ENCODE data around the gene PCSK9.
"Not testable (repeated sequence)": the region's sequence is repeated elsewhere in the genome, so short reads cannot be mapped to it uniquely, and the experiment has no call there.

Gene PCSK9

GRCh38 chr1:55081188-55081904, 42.0 kb downstream of the PCSK9 start:
- DNase-seq (ENCODE audit: low spot score), result no peak

GRCh38 chr1:55081905-55082296, 42.6 kb downstream of the PCSK9 start:
- DNase-seq (ENCODE audit: low spot score), result no peak

GRCh38 chr1:55084257-55084656, 44.9 kb downstream of the PCSK9 start:
- DNase-seq (ENCODE audit: low spot score), result no peak

- DNase-seq (ENCODE audit: low spot score), result no peak
These were observed 48.1 kb downstream of the PCSK9 start for GRCh38 chr1:55087439-55087838.

GRCh38 chr1:55088413-55088812, 49.1 kb downstream of the PCSK9 start:
- no peak for DNase-seq (ENCODE audit: low spot score)

GRCh38 chr1:55089683-55090082, 50.3 kb downstream of the PCSK9 start:
- no peak for DNase-seq (ENCODE audit: low spot score)

- no peak for DNase-seq (ENCODE audit: low spot score)
These were observed 53.1 kb downstream of the PCSK9 start for GRCh38 chr1:55092475-55092874.

- DNase-seq (ENCODE audit: low spot score), result no peak
These were observed 55.7 kb downstream of the PCSK9 start for GRCh38 chr1:55095095-55095494.

GRCh38 chr1:55103891-55104290, 64.5 kb downstream of the PCSK9 start:
- no peak for DNase-seq (ENCODE audit: low spot score)

- no peak for DNase-seq (ENCODE audit: low spot score)
These were observed 67.8 kb downstream of the PCSK9 start for GRCh38 chr1:55107101-55107500.

- not testable (repeated sequence) for DNase-seq (ENCODE audit: low spot score)
These were observed 69.7 kb downstream of the PCSK9 start for GRCh38 chr1:55109005-55109404.
